NCI-H748 (cell line): ENCODE results near the gene KCNB1.

ENCODE experiments used
- DNase-seq: peaks from one replicate; lab custom pipeline; 2025; ENCODE audit not compliant: unreplicated experiment; lab: John Stamatoyannopoulos, UW

The KCNB1 gene

GRCh38 chr20:49501917-49502316, 19.4 kb upstream of the KCNB1 start:
- DNase-seq: no peak

- no peak for DNase-seq
Measured at GRCh38 chr20:49497398-49497669, 14.9 kb upstream of the KCNB1 start.

- no peak for DNase-seq
Measured at GRCh38 chr20:49496553-49497397, 14.3 kb upstream of the KCNB1 start.

GRCh38 chr20:49496043-49496442, 13.6 kb upstream of the KCNB1 start:
- no peak for DNase-seq

- no peak for DNase-seq
Measured at GRCh38 chr20:49490689-49491088, 8.2 kb upstream of the KCNB1 start.

GRCh38 chr20:49489688-49490087, 7.2 kb upstream of the KCNB1 start:
- no peak for DNase-seq

DNA sequence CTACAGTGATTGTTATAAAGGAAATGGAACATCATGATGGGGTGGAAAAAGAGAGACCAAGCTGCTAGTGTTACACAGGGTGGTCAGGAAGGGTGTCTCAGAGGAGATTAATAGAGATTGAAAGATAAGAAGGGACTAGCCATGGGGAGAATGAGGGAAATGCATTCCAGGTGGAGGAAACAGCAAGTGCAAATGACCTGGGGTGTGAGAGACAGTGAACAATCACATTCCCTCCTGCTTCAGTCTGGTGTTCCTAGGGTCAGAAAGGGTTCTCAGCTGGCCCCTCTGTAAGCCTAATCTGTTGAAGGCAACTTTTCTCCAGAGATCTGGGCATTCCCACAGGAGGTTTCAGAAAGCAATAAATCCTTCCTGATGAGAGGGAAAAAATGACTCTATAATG, 3.6 kb upstream of the KCNB1 start:
- DNase-seq: no peak

DNA sequence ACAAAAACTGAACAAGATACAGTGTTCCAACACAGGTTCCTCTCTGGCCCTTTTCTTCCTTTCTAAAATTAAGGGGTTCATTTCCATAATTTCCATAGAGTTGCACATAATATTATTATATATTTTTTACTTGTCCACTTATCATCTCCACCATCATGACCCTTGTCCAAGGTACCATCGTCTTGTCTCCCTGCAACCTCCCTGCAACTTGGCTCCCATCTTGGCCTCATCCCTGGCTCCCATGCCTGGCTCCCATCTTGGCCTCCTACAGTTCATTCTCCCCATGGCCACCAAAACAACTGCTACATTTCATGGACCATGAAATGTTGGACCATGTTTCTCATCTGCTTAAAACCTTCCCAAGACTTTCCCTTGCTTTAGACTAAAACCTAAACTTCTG, 3.1 kb upstream of the KCNB1 start:
- no peak for DNase-seq

DNA sequence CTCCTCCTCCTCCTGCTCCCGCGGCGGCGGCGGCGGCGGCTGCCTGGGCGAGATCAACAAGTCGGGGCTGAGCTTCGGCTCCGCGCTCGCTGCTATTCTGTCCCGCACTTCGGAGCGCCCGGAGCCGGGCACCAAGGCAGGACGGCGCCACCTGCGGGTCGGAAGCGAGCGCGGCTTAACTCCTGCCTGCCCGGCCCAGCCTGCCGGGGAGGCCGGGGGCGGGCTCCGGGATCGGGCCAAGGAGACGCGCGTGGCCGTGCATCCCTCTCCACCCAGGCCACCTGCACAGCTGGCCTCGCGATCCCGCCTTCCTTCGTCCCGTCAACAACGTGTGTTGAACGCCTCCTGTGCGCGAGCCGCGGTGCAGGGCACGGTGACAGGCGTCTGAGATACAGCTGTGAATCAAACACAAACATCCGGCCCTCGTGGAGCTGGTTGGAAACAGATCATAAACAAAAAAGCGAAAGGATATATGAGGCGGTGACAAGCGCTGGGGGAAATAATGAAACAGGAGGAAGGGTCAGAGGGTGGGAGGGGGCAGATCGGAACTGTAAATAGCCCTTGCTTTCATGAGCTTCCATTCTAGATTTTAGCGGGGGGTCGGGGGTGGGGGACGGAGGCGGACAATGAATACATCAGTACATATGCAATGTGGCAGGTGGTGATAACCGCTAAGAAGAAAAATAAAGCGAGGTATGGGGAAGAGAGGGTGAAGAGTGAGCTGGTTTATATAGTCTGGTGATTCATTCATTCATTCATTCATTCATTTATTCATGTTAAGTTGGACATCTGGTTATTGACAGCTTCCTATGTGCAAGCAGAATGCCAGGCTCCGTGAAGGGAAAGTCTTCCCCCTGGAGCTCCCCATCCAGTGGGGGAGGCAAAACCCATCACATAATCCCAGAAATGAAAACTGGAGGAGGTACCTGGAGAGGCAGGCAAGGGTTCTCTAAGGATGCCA, 2.0 kb upstream of the KCNB1 start:
- DNase-seq: peak; percentile 87

- peak; percentile 34 for DNase-seq
Measured at GRCh38 chr20:49483696-49484123, 1.2 kb upstream of the KCNB1 start.

DNA sequence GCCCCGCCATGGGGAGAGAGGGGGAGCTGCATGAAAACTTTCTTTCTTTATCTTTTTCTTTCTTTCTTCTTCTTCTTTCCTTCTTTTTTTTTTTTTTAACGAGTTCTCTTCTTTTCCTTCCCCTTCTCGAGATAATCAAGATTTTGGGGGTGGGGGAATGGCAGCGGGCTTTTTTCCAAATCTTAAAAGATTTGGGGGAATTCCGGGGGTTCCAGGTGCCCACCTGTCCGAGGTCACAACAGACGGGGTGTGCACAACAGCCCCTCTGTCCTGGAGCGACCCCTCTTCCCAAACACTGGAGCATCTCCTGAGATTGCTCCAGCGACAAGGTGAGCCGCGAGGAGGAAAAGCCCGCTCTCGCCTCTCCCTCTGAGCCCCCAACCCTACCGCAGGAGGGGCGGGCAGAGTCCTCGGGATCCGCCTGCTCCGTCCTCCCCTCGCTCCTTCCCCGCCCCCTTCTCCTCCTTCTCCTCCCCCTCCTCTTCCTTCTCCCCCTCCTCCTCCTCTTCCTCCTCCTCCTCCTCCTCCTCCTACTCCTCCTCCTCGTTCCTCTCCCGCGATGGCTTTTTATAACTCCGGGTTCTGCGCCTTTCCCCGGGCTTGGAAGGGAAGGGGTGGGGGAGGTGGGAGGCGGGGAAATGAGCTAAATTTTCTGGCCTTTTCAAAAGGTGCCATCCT, 689 bp upstream of the KCNB1 start:
- peak; percentile 28 for DNase-seq

DNA sequence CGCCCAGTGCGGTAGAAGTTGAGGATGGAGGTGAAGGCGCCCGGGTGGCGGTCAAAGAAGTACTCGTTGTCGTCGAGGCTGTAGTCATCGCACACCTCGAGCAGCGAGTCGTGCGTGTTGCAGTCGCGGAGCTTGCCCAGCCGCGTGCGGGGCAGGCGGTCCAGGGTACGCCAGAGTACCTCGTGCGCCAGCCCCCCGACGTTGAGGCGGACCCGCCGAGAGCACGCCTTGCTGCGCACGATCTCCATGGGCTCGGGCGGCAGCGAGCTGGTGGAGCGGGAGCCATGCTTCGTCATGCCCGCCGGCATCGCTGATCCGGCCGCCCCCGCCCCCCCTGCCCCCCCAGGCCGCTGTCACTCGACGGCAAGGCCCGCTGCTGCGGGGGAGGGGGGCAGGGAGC, 295 bp downstream of the KCNB1 start:
- DNase-seq: no peak

DNA sequence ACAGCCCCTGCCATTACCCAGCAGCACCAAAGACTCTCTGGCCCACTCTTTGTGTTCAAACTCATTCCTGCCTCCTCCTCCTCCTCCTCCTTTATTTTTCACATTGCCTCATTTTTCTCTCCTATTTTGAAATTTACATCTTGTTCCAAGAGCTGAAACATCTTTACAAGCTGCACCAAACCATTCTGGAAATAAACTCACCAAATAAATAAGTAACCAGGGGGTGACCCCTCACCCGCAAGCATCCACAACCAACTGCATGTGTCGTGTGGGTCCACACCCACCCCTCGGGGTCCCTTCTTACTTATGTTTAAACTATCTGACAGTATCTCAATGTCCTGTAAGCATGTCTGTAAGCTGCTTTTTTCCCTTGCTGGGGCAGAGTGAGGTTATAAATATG, 1.4 kb downstream of the KCNB1 start:
- DNase-seq: no peak

- no peak for DNase-seq
Measured at GRCh38 chr20:49480236-49480635, 2.2 kb downstream of the KCNB1 start.

- peak; percentile 7 for DNase-seq
Measured at GRCh38 chr20:49479785-49480184, 2.7 kb downstream of the KCNB1 start.

DNA sequence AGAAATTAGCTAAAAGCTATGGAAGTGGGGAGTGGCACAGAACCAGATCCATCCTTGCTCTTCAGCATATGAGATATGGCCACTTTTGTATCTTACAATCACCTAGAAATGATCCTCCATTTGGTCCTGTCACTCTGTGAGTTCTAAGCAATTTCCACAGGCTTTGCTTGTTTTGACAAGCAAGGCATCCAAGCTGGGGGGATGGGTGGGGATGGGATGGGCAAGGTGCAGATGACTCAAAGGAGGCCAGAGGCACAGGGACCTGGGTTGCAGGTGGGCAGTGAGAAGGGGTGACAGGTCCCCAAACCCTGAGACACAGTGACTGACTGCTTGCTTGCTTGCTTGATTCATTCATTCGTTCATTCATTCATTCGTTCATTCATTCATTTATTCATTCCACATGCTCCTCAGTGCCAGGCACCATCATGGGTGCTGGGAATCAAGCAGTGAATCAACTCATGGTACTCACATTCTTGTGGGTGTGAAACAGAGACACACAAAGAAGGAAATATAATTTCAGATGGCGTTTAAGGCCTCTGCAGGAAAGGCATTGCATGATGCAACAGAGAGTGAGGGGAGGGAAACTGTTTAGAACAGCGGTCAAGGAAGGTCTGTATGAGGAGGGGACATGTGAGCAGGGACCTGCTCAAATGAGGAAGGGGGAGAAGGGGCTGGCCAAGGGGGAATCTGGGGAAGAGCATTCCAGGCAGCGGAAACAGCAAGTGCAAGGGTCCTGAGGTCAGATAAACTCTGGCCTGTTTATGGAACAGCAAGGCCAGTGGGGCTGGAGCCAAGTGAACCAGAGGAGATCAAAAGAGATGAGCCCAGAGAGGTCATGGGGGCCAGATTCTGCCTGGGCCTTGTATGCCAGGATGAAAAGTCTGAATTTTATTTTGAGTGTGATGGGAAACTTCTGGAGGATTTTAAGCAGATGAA, 3.4 kb downstream of the KCNB1 start:
- DNase-seq: no peak

- no peak for DNase-seq
Measured at GRCh38 chr20:49478266-49478665, 4.2 kb downstream of the KCNB1 start.

DNA sequence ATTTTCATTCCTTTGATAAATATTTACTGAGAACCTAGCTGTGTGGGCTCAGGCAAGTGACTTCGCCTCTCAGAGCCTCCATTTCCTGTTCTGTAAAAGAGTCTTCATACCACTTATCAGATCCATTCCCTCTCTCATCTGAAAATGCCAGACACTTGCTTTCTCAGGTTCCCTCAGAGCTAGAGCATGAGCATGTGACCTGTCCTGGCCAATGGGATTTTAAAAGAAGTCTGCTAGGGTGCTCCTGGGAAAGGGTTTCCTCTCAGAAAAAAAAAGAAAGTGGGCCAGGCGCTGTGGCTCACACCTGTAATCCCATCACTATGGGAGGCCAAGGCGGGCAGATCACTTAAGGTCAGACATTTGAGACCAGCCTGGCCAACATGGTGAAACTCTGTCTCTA, 5.3 kb downstream of the KCNB1 start:
- DNase-seq: no peak

DNA sequence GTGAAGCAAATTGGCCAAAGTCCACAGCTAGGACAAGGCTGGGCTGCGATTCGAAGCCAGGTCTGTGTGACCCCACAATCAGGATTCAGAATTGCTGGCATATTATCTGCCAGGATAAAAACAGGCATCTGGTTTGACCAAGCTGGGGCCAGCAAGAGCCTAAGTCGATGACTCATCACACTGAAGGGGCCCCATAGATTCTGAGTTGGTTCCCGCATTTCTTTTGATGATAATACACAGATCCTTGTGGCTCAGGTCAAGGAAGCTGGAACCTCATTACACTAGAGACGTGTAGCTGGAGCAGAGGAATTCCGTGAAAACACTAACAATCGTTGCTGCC, 6.5 kb downstream of the KCNB1 start:
- no peak for DNase-seq

DNA sequence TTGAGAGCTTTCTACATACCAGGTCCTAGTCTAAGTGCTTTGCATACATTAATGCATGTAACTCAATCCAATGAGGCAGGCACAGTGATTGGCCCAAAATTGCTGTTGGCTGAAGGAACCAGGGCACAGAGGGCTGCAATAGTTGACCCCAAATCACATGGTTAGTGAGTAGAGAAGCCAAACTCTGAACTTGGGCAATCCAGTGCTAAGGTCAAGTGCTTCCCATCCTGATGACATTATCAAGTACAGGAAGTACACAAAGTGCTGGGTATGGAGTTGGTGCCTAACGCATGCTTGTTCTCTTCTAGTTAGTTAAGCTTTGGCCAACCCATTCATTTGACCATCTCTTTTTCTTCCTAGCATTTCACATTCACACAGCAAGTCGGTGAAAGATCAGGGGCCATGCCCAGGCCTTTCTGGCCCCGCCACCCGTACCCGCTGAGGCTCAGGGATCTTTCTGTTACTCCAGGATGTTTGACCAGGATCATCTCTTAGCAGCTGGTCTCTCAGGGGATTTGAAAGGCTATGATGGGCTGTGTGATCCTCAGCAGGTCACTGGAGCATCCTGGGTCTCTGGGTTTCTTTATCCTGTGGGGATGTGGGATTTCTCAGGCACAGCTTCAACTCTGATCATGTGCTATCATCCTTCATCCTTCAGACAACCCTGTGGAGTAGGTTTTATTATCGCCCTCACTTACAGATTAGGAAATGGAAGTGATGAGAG, 7.0 kb downstream of the KCNB1 start:
- DNase-seq: no peak
